ENCODE data around the gene POU2F3.

DNA sequence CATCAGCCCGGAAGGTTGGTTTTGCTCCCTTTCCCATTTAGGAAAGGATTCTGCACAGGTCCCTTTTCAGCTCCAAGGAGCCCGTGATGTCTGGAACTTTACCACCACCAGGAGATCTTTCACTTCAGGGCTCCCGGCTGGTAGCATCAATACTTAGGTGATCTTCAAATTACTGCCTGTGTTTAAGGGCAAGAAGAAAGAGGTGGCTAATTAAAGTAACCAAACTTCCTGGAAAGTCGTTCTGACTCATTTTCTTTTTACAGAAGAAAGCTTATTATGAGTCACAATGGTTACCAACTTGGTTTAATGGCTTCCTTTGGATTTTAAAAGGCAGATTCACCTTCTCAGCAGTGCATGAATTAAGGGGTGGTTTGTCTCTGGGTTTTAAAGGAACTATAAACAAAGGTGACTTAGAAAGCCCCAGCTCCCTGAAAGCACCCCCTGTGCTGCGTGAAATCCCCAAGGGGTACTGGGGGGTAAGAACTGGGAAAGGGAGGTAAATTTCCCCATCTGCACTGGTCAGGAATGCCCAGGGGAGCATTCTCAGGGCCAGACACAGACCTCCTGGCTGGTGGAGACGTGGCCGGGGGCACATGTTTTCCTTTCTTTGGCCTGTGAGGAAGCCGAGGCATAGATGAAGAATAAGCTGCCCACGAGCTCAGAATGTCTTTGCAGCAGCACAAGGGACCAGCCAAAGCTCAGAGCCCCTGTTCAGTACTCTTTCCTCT is 8.8 kb downstream of the POU2F3 start:
- TF ChIP-seq, protein P1, sequence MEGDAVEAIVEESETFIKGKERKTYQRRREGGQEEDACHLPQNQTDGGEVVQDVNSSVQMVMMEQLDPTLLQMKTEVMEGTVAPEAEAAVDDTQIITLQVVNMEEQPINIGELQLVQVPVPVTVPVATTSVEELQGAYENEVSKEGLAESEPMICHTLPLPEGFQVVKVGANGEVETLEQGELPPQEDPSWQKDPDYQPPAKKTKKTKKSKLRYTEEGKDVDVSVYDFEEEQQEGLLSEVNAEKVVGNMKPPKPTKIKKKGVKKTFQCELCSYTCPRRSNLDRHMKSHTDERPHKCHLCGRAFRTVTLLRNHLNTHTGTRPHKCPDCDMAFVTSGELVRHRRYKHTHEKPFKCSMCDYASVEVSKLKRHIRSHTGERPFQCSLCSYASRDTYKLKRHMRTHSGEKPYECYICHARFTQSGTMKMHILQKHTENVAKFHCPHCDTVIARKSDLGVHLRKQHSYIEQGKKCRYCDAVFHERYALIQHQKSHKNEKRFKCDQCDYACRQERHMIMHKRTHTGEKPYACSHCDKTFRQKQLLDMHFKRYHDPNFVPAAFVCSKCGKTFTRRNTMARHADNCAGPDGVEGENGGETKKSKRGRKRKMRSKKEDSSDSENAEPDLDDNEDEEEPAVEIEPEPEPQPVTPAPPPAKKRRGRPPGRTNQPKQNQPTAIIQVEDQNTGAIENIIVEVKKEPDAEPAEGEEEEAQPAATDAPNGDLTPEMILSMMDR (IDR thresholded peaks at IDR 0.05) = no peak
- no peak for TF ChIP-seq EZH2phosphoT487 (IDR thresholded peaks at IDR 0.05)
